ENCODE measurements around the gene ARF3. TPM values are rescaled to one million over a fixed set of nuclear protein-coding genes. Genes with fewer than 3 reads are reported as not detected.

The ARF3 gene
- total RNA-seq, 1 donor from 2014 or later = 135 TPM

DNA sequence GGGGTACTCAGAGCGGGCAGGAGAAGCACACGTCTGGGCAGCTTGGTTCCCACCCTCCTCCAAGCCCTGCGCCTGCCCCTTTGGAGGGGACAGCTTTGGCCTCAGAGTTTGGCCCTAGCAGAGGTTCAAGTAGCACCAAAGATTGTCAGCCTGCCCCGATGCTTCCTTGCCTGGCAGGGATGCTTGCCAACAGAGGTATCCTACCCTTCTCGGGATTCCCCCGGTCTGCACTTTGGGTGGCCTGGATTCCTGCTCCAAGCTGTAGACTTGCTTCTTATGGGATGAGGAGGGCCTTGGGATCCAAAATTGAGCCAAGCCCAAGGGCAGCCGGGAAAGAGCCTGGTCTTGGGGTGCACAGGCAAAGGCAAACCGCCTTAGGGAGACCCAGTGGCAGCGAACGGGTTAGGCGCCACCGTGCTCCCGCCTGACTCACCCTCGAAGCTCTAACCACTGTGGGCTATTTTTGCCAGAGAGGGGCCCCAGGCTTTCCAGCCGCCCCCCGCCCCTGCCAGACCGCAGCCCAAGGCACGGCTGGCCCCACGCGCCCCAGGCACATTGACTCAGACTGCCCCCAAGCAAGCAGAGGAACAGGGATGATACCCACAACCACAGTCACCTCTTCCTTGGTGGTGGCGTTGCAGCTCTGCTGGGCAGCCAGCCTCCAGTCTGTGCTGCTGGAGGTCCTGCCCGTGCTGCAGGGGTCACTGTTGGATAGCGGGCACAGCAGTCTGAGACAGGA is 15.1 kb upstream of the ARF3 start:
- Mint-ChIP-seq H3K27me3 (peaks cover 96% of the 10 kb centered on the region), H3K27ac (no peak overlapping the region), H3K4me1 (ENCODE audit: low read depth) (peaks cover 14% of the 10 kb centered on the region), H3K4me3 (ENCODE audit: low read depth) (no peak overlapping the region), H3K36me3 (ENCODE audit: insufficient read depth) (no peaks in the 10 kb centered on the region), H3K9me3 (ENCODE audit: low read depth) (no peaks in the 10 kb centered on the region)
- TF ChIP-seq, protein P1, sequence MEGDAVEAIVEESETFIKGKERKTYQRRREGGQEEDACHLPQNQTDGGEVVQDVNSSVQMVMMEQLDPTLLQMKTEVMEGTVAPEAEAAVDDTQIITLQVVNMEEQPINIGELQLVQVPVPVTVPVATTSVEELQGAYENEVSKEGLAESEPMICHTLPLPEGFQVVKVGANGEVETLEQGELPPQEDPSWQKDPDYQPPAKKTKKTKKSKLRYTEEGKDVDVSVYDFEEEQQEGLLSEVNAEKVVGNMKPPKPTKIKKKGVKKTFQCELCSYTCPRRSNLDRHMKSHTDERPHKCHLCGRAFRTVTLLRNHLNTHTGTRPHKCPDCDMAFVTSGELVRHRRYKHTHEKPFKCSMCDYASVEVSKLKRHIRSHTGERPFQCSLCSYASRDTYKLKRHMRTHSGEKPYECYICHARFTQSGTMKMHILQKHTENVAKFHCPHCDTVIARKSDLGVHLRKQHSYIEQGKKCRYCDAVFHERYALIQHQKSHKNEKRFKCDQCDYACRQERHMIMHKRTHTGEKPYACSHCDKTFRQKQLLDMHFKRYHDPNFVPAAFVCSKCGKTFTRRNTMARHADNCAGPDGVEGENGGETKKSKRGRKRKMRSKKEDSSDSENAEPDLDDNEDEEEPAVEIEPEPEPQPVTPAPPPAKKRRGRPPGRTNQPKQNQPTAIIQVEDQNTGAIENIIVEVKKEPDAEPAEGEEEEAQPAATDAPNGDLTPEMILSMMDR (IDR thresholded peaks at IDR 0.05; ENCODE audit: unreplicated experiment) = no peak
- DNase-seq (ENCODE audit: low spot score, unreplicated experiment) = no peak

DNA sequence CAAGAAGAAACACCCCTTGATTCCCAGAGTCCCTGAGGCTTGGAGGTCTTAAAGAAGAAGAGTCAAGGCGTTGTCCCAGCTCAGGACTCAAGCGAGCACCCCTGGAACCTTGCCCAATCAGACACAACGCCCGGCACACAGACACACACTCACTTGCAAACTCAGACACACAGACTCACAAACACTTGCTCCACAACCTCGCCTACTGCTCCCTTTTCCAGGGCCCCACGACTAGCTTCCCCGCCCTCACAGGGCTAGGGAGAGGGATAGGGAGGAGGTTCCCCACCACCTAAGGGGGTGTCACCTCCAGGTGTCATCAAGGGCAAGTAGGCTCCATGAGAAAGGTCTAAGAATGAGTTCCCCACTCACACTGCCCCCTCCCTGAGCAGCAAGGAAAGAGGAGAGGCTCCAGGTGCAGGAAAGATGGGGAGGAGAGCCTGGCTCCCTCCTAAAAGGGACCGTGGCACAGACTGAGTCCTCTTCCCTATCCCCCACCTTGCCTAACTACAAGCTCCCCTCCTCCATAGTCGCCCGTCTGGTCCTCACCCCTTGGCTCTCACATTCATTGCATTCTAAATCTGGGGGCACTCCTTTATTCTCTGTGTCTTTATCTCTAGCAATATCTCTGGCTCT is 13.5 kb upstream of the ARF3 start:
- Mint-ChIP-seq H3K27ac (no peak overlapping the region), H3K9me3 (ENCODE audit: low read depth) (no peaks in the 10 kb centered on the region), H3K27me3 (peaks cover 88% of the 10 kb centered on the region), H3K36me3 (ENCODE audit: insufficient read depth) (no peaks in the 10 kb centered on the region), H3K4me1 (ENCODE audit: low read depth) (peaks cover 14% of the 10 kb centered on the region), H3K4me3 (ENCODE audit: low read depth) (peak overlapping the region; percentile 64)
- TF ChIP-seq, protein P1 (IDR thresholded peaks at IDR 0.05; ENCODE audit: unreplicated experiment) = no peak
- DNase-seq (ENCODE audit: low spot score, unreplicated experiment) = no peak

DNA sequence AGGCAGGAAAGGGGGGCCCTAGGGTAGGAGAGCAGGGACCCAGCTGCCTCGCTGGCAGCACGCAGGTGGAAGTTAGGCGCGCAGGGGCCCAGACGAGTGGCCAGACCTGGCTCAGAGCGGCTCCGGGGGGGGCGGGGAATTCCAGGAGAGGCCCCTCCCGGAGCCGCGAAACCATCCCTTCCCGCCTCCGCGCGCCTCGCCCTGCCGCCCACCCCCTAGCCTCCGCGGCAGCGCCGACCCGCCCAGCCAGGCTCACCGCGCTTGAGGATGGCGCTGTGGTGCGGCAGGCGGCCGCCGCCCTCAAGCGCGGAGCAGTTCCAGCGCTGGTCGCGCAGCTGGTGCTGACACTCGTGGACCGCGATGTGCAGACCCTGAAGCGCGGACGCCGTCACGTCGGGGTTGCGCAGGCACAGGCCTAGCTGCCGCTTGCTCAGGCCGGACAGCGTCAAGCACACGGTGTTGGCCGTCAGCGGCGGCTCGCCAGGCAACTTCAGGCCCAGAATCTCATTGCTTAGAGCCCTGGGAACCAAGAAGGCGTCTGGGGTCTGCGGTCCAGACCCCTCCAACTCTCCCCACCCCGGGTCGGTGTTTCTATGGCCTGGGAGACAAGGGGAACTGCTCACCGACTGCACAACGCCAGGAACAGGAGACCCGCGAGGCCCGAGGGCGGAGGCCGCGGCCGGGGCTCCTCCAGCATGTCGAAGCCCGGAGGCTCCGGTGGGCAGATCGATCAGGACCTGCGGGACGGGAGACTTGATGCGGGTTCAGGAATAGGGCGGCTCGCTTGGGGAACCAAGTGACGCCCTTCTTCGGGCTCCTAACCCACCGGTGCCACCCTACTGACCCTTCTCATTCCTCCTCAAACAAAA is 12.8 kb upstream of the ARF3 start:
- no peak overlapping the region for H3K27ac Mint-ChIP-seq
- TF ChIP-seq, protein P1 (IDR thresholded peaks at IDR 0.05; ENCODE audit: unreplicated experiment) = peak; percentile 17
- no peak overlapping the region for H3K4me3 Mint-ChIP-seq (ENCODE audit: low read depth)
- H3K27me3 Mint-ChIP-seq = peaks cover 88% of the 10 kb centered on the region
- peaks cover 14% of the 10 kb centered on the region for H3K4me1 Mint-ChIP-seq (ENCODE audit: low read depth)
- DNase-seq (ENCODE audit: low spot score, unreplicated experiment) = no peak
- no peaks in the 10 kb centered on the region for H3K36me3 Mint-ChIP-seq (ENCODE audit: insufficient read depth)
- H3K9me3 Mint-ChIP-seq (ENCODE audit: low read depth) = no peaks in the 10 kb centered on the region

DNA sequence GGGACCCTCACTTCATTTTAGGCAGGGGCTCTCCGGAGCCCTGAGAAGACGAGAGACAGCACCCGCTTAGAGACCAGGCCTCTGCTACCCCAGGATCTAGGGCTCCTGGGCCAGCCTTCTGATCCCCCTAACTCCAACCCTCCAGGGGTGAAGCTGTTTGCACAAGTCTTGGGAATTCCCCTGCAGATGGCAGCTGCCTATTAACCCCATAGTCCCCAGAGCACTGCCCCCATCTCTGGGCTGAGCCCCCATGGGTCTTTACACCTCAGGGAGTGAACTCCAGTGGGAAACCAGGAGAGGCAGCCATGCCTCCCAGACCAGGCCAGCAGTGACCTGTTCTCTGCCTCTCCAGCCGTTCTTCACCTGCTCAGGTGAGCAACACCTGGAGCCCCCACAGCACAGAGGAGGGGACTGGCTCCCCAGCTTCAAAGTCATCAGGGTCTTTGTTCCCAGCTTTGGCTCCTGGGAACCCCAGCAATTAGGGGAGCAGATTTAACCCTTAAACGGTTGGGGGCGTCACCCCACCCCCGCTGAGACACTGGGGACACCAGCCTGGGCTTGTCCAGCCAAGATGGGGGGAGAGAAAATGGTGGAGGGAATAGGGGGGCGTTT is 12.0 kb upstream of the ARF3 start:
- Mint-ChIP-seq H3K4me1 (ENCODE audit: low read depth) (peaks cover 14% of the 10 kb centered on the region), H3K9me3 (ENCODE audit: low read depth) (no peaks in the 10 kb centered on the region)

More for the DNA sequence above, 12.0 kb upstream of the ARF3 start:
- Mint-ChIP-seq H3K4me3 (ENCODE audit: low read depth) (no peak overlapping the region), H3K36me3 (ENCODE audit: insufficient read depth) (no peaks in the 10 kb centered on the region), H3K27me3 (peaks cover 86% of the 10 kb centered on the region), H3K27ac (peak overlapping the region; percentile 62)
- TF ChIP-seq, protein P1 (IDR thresholded peaks at IDR 0.05; ENCODE audit: unreplicated experiment) = no peak
- no peak for DNase-seq (ENCODE audit: low spot score, unreplicated experiment)

All from progenitor cell of endocrine pancreas (in vitro differentiated cells).